Measurements from ENCODE around the gene EMC10.

EMC10 gene

GRCh38 chr19:50453243-50453642 is 23.1 kb upstream of the EMC10 start:
- no peak for DNase-seq (ENCODE audit: low read depth)
- no peak overlapping the region for H3K4me3 ChIP-seq (ENCODE audit: control insufficient read depth, low read depth, low read length)
- TF ChIP-seq CTCF (conservative IDR thresholded peaks at IDR 0.05; ENCODE audit: control insufficient read depth, insufficient read depth, low read depth, low read length) = no peak

GRCh38 chr19:50455992-50456391 is 20.3 kb upstream of the EMC10 start:
- no peak for DNase-seq (ENCODE audit: low read depth)
- no peak for TF ChIP-seq CTCF (conservative IDR thresholded peaks at IDR 0.05; ENCODE audit: control insufficient read depth, insufficient read depth, low read depth, low read length)
- no peak overlapping the region for H3K4me3 ChIP-seq (ENCODE audit: control insufficient read depth, low read depth, low read length)

- no peak for DNase-seq (ENCODE audit: low read depth)
- TF ChIP-seq CTCF (conservative IDR thresholded peaks at IDR 0.05; ENCODE audit: control insufficient read depth, insufficient read depth, low read depth, low read length) = no peak
- H3K4me3 ChIP-seq (ENCODE audit: control insufficient read depth, low read depth, low read length) = no peak overlapping the region
Observed at GRCh38 chr19:50457300-50457699, 19.0 kb upstream of the EMC10 start.

- peak; percentile 20 for DNase-seq (ENCODE audit: low read depth)
- H3K4me3 ChIP-seq (ENCODE audit: control insufficient read depth, low read depth, low read length) = no peak overlapping the region
- TF ChIP-seq CTCF (conservative IDR thresholded peaks at IDR 0.05; ENCODE audit: control insufficient read depth, insufficient read depth, low read depth, low read length) = no peak
Observed at GRCh38 chr19:50458396-50459066, 17.8 kb upstream of the EMC10 start.

GRCh38 chr19:50459067-50459456 is 17.2 kb upstream of the EMC10 start:
- H3K4me3 ChIP-seq (ENCODE audit: control insufficient read depth, low read depth, low read length) = no peak overlapping the region
- TF ChIP-seq CTCF (conservative IDR thresholded peaks at IDR 0.05; ENCODE audit: control insufficient read depth, insufficient read depth, low read depth, low read length) = no peak

GRCh38 chr19:50459638-50460037 is 16.7 kb upstream of the EMC10 start:
- H3K4me3 ChIP-seq (ENCODE audit: control insufficient read depth, low read depth, low read length) = no peak overlapping the region
- DNase-seq (ENCODE audit: low read depth) = no peak
- TF ChIP-seq CTCF (conservative IDR thresholded peaks at IDR 0.05; ENCODE audit: control insufficient read depth, insufficient read depth, low read depth, low read length) = no peak

More at GRCh38 chr19:50459067-50459456, 17.2 kb upstream of the EMC10 start:
- no peak for DNase-seq (ENCODE audit: low read depth)
